Measurements from ENCODE around the gene ZNF207.

- TF ChIP-seq REST (IDR thresholded peaks at IDR 0.05; ENCODE audit: low read depth) (no peak), RAD21 (IDR thresholded peaks at IDR 0.05; ENCODE audit: low read depth) (no peak)
Observed at GRCh38 chr17:32318071-32318470, 31.9 kb upstream of the ZNF207 start.

All from Ishikawa (cell line).